Brain microvascular endothelial cell (primary cell): ENCODE measurements around the gene TMEM132D.
"Not testable (repeated sequence)": the region's sequence is repeated elsewhere in the genome, so short reads cannot be mapped to it uniquely, and the experiment has no call there.

Source experiments
- DNase-seq: peaks from one replicate; pipeline ENCODE4 v3.0.0-alpha.2; 2020
- H3K27ac ChIP-seq: fragments of 250-450 bp; sonication (Bioruptor Pico); 2 replicates; pipeline ENCODE4 v1.5.1; 2020; ENCODE audit warnings: mild to moderate bottlenecking, moderate library complexity
- H3K27me3 ChIP-seq: fragments of 250-450 bp; sonication (Bioruptor Pico); replicated peaks from 2 replicates; pipeline ENCODE4 v1.5.1; 2020; ENCODE audit warnings: mild to moderate bottlenecking
- H3K36me3 ChIP-seq: fragments of 250-450 bp; sonication (Bioruptor Pico); replicated peaks from 2 replicates; pipeline ENCODE4 v1.5.1; 2020; ENCODE audit warnings: mild to moderate bottlenecking
- H3K4me3 ChIP-seq: 2 replicates; pipeline ENCODE4 v1.5.1; 2011; ENCODE audit warnings: low read depth, mild to moderate bottlenecking, control low read depth, low read length, moderate library complexity
- CTCF ChIP-seq: IDR thresholded peaks from 2 replicates; pipeline ENCODE4 v1.5.1; 2011; ENCODE audit warnings: low read depth, mild to moderate bottlenecking, moderate library complexity, low read length, control low read depth, inconsistent platforms; ENCODE audit errors: missing control alignments
- in situ Hi-C: cut with HindIII; loops from 2 replicates; pipeline ENCODE4 v1.10.0; 2017; ENCODE audit warnings: low sequenced_read_pairs, low pct_ligation_motif_present

The TMEM132D gene

GRCh38 chr12:129902371-129903091, 1.3 kb downstream of the TMEM132D start:
- Histone ChIP-seq H3K27me3 (no peaks in the 10 kb centered on the region), H3K36me3 (no peaks in the 10 kb centered on the region), H3K27ac (no peak overlapping the region), H3K4me3 (peak overlapping the region; percentile 60)
- in situ Hi-C loops = no loop called here
- TF ChIP-seq CTCF = no peak
- no peak for DNase-seq

DNA sequence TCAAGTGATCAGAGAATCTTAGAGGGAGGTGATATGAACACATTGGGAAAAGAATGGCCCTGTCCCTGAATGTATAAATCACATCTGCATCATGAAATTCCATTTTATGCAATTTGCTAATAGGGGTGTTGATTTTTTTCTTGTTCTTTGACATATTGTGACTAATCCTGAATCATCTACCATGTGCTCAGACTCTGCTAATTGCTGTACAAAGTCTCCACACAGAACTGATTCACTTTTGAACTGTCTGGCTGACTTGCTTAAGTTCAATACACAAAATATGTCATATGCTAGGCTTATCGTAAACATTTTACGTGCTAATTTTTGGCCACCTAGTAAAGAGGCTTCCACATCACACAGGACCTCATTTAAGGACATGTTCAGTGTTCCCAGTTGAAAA, 2.6 kb downstream of the TMEM132D start:
- Histone ChIP-seq H3K36me3 (no peaks in the 10 kb centered on the region), H3K27me3 (no peaks in the 10 kb centered on the region), H3K27ac (peak overlapping the region; percentile 32), H3K4me3 (no peak overlapping the region)
- peak; percentile 58 for DNase-seq
- TF ChIP-seq CTCF = no peak
- in situ Hi-C loops = no loop called here

DNA sequence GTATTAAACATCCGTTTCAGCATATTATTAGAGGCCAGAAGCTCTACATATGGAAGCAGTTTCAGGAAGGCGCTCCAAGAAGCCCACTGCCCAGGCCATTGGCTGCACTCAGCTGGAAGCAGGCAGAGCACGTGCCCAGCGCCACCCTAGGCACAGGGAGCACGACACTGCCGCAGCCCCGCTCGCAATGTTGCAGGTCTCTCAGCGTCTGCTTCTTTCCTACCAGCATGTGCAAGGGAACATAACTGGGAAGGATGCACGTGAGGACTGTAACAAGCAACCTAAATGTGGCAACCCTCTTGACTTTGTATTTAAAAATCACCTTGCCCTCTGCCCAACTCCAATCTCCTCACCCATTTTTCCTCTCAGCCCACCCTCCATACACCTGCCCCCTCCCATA, 3.5 kb downstream of the TMEM132D start:
- Histone ChIP-seq H3K4me3 (no peak overlapping the region), H3K36me3 (no peaks in the 10 kb centered on the region), H3K27ac (no peak overlapping the region), H3K27me3 (no peaks in the 10 kb centered on the region)
- DNase-seq = no peak
- TF ChIP-seq CTCF = no peak
- in situ Hi-C loops = no loop called here

DNA sequence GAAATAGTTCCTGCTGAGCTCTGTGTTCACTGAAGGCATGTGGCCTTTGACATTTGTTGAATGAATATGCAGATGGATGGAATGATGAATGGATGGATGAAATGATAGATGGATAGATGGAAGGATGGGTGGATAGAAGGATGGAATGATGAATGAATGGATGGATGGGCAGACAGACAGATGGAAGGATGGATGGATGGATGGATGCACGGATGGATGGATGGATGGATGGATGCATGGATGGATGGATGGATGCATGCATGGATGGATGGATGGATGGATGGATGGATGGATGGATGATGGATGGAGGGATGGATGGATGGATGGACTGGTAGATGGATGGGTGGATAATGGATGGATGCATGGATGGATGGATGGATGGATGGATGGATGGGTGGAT, 4.8 kb downstream of the TMEM132D start:
- in situ Hi-C loops, H3K4me3 ChIP-seq, H3K27ac ChIP-seq, H3K27me3 ChIP-seq, H3K36me3 ChIP-seq, DNase-seq: not testable (repeated sequence)

GRCh38 chr12:129893691-129894090, 10.1 kb downstream of the TMEM132D start:
- Histone ChIP-seq H3K36me3 (no peaks in the 10 kb centered on the region), H3K27ac (no peak overlapping the region), H3K27me3 (no peaks in the 10 kb centered on the region), H3K4me3 (no peak overlapping the region)
- in situ Hi-C loops = no loop called here
- TF ChIP-seq CTCF = no peak
- DNase-seq = no peak

DNA sequence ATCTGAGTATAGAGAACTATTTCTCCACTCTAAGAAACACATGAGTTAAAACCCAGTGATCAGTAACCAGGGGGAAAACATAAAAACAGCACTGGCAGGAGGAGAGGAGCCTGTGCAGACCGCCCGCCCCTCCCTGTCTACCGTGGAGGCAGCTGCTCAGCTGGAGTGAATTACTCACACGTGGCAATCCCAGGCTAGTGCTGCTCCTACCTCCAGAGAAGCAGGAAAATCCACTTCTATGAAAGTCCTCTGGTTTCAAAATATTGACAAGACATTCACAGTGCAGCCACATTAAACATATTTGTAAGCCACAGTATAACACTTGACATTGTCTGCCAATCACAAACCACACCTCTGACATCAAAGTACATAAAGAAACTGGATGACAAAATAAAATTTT, 16.7 kb downstream of the TMEM132D start:
- Histone ChIP-seq H3K4me3 (no peak overlapping the region), H3K27ac (no peak overlapping the region), H3K36me3 (no peaks in the 10 kb centered on the region), H3K27me3 (no peaks in the 10 kb centered on the region)
- in situ Hi-C loops = no loop called here
- peak; percentile 77 for DNase-seq
- no peak for TF ChIP-seq CTCF
